Neuronal stem cell (in vitro differentiated cells): ENCODE measurements around the gene PCBP3.

Experiments
- DNase-seq: peaks from one replicate; pipeline ENCODE4 v3.0.0-alpha.2; 2013; ENCODE audit warnings: low spot score
- H2AFZ ChIP-seq: one replicate; pipeline ENCODE4 v1.6.1; 2013; ENCODE audit warnings: mild to moderate bottlenecking, low read length, inconsistent platforms
- H2AK5ac ChIP-seq: 2 replicates; pipeline ENCODE4 v1.6.1; 2013; ENCODE audit warnings: low read depth, mild to moderate bottlenecking, inconsistent platforms, low read length, moderate library complexity, mixed read lengths
- H2BK120ac ChIP-seq: 2 replicates; pipeline ENCODE4 v1.6.1; 2013; ENCODE audit warnings: low read depth, mild to moderate bottlenecking, inconsistent platforms, low read length, moderate library complexity, mixed read lengths
- H2BK12ac ChIP-seq: one replicate; pipeline ENCODE4 v1.6.1; 2013; ENCODE audit warnings: low read length, inconsistent platforms
- H2BK15ac ChIP-seq: 2 replicates; pipeline ENCODE4 v1.6.1; 2013; ENCODE audit warnings: mild to moderate bottlenecking, low read length, inconsistent platforms, mixed read lengths
- H2BK5ac ChIP-seq: one replicate; pipeline ENCODE4 v1.6.1; 2013; ENCODE audit warnings: inconsistent platforms, mild to moderate bottlenecking, low read length, moderate library complexity
- H3K14ac ChIP-seq: one replicate; pipeline ENCODE4 v1.6.1; 2013; ENCODE audit warnings: low read length, inconsistent platforms
- H3K18ac ChIP-seq: 2 replicates; pipeline ENCODE4 v1.6.1; 2013; ENCODE audit warnings: low read length, inconsistent platforms
- H3K23ac ChIP-seq: 2 replicates; pipeline ENCODE4 v1.6.1; 2013; ENCODE audit warnings: low read depth, mild to moderate bottlenecking, mixed read lengths, low read length, inconsistent platforms; ENCODE audit not compliant: poor library complexity
- H3K27ac ChIP-seq: replicated peaks from 3 replicates; pipeline ENCODE4 v1.5.1; 2013; ENCODE audit warnings: low read length, inconsistent platforms
- H3K27me3 ChIP-seq, 3 experiments: 2 replicates each; pipeline ENCODE4 v1.6.1; 2013; ENCODE audit warnings: low read length in 3 of 3, mild to moderate bottlenecking in 2 of 3, inconsistent platforms in 1 of 3, low read depth in 1 of 3, mixed read lengths in 1 of 3, moderate library complexity in 1 of 3; ENCODE audit not compliant: control insufficient read depth in 3 of 3, insufficient read depth in 3 of 3
- H3K36me3 ChIP-seq, 2 donors: replicated peaks in 1 of 2; 2 replicates each; pipeline ENCODE4 v1.6.1; 2013; ENCODE audit warnings: low read length in 2 of 2; ENCODE audit not compliant: control insufficient read depth in 2 of 2, insufficient read depth in 2 of 2
- H3K4ac ChIP-seq: 2 replicates; pipeline ENCODE4 v1.6.1; 2013; ENCODE audit warnings: inconsistent platforms, mild to moderate bottlenecking, low read length, moderate library complexity
- H3K4me1 ChIP-seq, 2 donors: 1 replicate in 1 of 2; 2 replicates in 1 of 2; pipeline ENCODE4 v1.6.1; 2013; ENCODE audit warnings: low read length in 2 of 2, low read depth in 1 of 2; ENCODE audit not compliant: control insufficient read depth in 2 of 2, insufficient read depth in 1 of 2
- H3K4me2 ChIP-seq: one replicate; pipeline ENCODE4 v1.6.1; 2013; ENCODE audit warnings: mild to moderate bottlenecking, low read length, inconsistent platforms; ENCODE audit not compliant: insufficient read depth, poor library complexity, severe bottlenecking
- H3K4me3 ChIP-seq, 2 donors: 2 replicates each; pipeline ENCODE4 v1.5.1; 2013; ENCODE audit warnings: low read length in 2 of 2, mild to moderate bottlenecking in 2 of 2, inconsistent platforms in 1 of 2, moderate library complexity in 1 of 2
- H3K79me1 ChIP-seq: one replicate; pipeline ENCODE4 v1.6.1; 2013; ENCODE audit warnings: low read depth, mild to moderate bottlenecking, inconsistent platforms, low read length, moderate library complexity
- H3K9ac ChIP-seq: one replicate; pipeline ENCODE4 v1.6.1; 2013; ENCODE audit warnings: mild to moderate bottlenecking, low read depth, low read length, inconsistent platforms; ENCODE audit not compliant: poor library complexity
- H3K9me3 ChIP-seq, 2 donors: replicated peaks in 1 of 2; 2 replicates each; pipeline versions ENCODE3 to v1.6.1; 2013; ENCODE audit warnings: low read length in 2 of 2, mild to moderate bottlenecking in 2 of 2, inconsistent platforms in 1 of 2, low read depth in 1 of 2, mixed read lengths in 1 of 2, moderate library complexity in 1 of 2; ENCODE audit not compliant: control insufficient read depth in 2 of 2, insufficient read depth in 1 of 2
- H4K8ac ChIP-seq: one replicate; pipeline ENCODE4 v1.6.1; 2013; ENCODE audit warnings: low read depth, mild to moderate bottlenecking, inconsistent platforms, low read length, moderate library complexity
- H4K91ac ChIP-seq: one replicate; pipeline ENCODE4 v1.6.1; 2013; ENCODE audit warnings: low read length, low read depth, mild to moderate bottlenecking, inconsistent platforms; ENCODE audit not compliant: poor library complexity
- WGBS, 2 donors: extraction: QIAGEN DNeasy Blood & Tissue Kit; methylation state at CpG; one replicate each; pipeline ENCODE4 v1.1.7; 2013; ENCODE audit warnings: missing lambda C conversion rate in 2 of 2, mixed read lengths in 1 of 2; ENCODE audit not compliant: insufficient read length in 2 of 2, insufficient replicate concordance in 1 of 2; ENCODE audit errors: extremely low coverage in 2 of 2; 5-methylcytosine and 5-hydroxymethylcytosine counted together

Gene PCBP3

GRCh38 chr21:45724345-45724961 is 80.9 kb downstream of the PCBP3 start:
- Histone ChIP-seq H3K9me3 (no peaks in the 10 kb centered on the region), H2BK12ac (no peak overlapping the region), H4K91ac (no peak overlapping the region), H3K36me3 (no peaks in the 10 kb centered on the region), H3K79me1 (no peaks in the 10 kb centered on the region), H3K4me1 (peaks cover 0 to 4% of the 10 kb centered on the region in 2 donors), H3K23ac (peak overlapping the region; percentile 75), H3K9ac (no peak overlapping the region), H3K4ac (no peak overlapping the region), H3K14ac (no peak overlapping the region), H2AK5ac (peak overlapping the region; percentile 2), H2BK5ac (no peak overlapping the region), H3K27ac (no peak overlapping the region), H2AFZ (no peak overlapping the region), H3K18ac (peak overlapping the region; percentile 57), H3K4me2 (no peak overlapping the region), H2BK15ac (no peak overlapping the region), H2BK120ac (no peak overlapping the region), H3K27me3 (peaks cover 0 to 24% (median 0%) of the 10 kb centered on the region in 3 experiments), H4K8ac (no peak overlapping the region), H3K4me3 (no peak overlapping the region)
- no peak for DNase-seq
- WGBS, 2 donors, result 100% methylated on average over 3 of the region's 13 CpGs; no CpG with 5 or more reads in 1 of the 2 donors

GRCh38 chr21:45724994-45725843 is 81.7 kb downstream of the PCBP3 start:
- Histone ChIP-seq H3K23ac (no peak overlapping the region), H3K27ac (no peak overlapping the region), H4K91ac (peak overlapping the region; percentile 72), H3K4me1 (peaks cover 0 to 4% of the 10 kb centered on the region in 2 donors), H2BK12ac (no peak overlapping the region), H2BK5ac (no peak overlapping the region), H3K27me3 (peaks cover 0 to 24% (median 0%) of the 10 kb centered on the region in 3 experiments), H3K18ac (peak overlapping the region; percentile 44), H3K9me3 (no peaks in the 10 kb centered on the region), H3K79me1 (no peaks in the 10 kb centered on the region), H3K9ac (no peak overlapping the region), H4K8ac (no peak overlapping the region), H3K4me2 (no peak overlapping the region), H2BK15ac (no peak overlapping the region), H2AK5ac (peak overlapping the region; percentile 58), H3K36me3 (no peaks in the 10 kb centered on the region), H2BK120ac (no peak overlapping the region), H3K14ac (no peak overlapping the region), H3K4me3 (no peak overlapping the region), H2AFZ (no peak overlapping the region), H3K4ac (no peak overlapping the region)
- WGBS, 2 donors, result no CpG with 5 or more reads among the region's 10 CpGs
- DNase-seq, result no peak

DNA sequence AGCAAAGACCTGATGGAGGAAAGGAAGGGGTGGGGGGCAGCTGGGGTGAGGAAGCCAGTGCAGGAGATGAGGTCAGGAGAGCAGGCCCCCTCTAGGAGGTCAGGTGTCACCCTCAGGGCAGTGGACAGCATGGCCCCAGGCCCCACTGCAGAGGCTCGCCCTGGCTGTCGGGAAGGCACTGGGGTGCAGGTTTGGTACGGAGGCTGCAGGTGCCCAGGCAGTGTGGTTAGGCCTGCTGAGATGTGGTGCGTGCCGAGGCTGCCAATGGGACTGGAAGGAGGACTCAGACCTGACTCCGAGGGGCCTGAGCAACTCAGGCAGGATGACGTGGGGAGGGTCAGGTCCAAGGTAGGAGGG is 82.3 kb downstream of the PCBP3 start:
- H3K23ac ChIP-seq, result no peak overlapping the region
- H2AFZ ChIP-seq, result no peak overlapping the region
- H2BK12ac ChIP-seq, result no peak overlapping the region
- peaks cover 0 to 4% of the 10 kb centered on the region in 2 donors for H3K4me1 ChIP-seq
- H3K4ac ChIP-seq, result no peak overlapping the region
- no peak overlapping the region for H3K27ac ChIP-seq
- H2BK5ac ChIP-seq, result no peak overlapping the region
- no peaks in the 10 kb centered on the region for H3K79me1 ChIP-seq
- H3K4me3 ChIP-seq, result no peak overlapping the region
- peak overlapping the region; percentile 58 for H2AK5ac ChIP-seq
- no peak overlapping the region for H2BK15ac ChIP-seq
- no peak for DNase-seq
- no peak overlapping the region for H2BK120ac ChIP-seq
- H3K9ac ChIP-seq, result no peak overlapping the region
- no peaks in the 10 kb centered on the region for H3K36me3 ChIP-seq
- H3K27me3 ChIP-seq, result peaks cover 0 to 24% (median 0%) of the 10 kb centered on the region in 3 experiments
- no peak overlapping the region for H3K4me2 ChIP-seq
- H3K14ac ChIP-seq, result no peak overlapping the region
- H3K9me3 ChIP-seq, result no peaks in the 10 kb centered on the region
- H4K91ac ChIP-seq, result no peak overlapping the region
- H3K18ac ChIP-seq, result peak overlapping the region; percentile 44
- WGBS, 2 donors, result no CpG with 5 or more reads among the region's 7 CpGs
- no peak overlapping the region for H4K8ac ChIP-seq

DNA sequence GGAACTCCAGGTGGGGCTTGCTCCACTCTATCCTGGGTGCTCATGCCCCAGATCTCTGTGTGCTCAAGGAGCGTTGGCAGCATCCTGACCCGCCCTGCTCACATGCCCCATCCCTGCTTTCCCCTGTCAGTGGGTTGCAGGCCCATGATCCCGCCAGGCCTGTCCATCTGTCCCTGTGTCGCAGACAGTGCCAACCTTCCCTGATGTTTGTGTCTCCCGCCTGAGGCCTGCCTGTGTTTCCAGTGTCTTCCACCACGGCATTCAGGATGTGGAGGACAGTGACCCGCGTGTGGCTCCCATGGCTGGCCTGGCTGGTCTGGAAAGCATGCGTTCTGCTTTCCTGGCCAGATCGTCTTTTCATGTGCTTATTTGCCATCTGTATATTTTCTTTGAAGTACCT is 82.9 kb downstream of the PCBP3 start:
- peak overlapping the region; percentile 64 for H3K18ac ChIP-seq
- no peak overlapping the region for H2AFZ ChIP-seq
- no CpG with 5 or more reads among the region's 10 CpGs for WGBS, 2 donors
- H2BK12ac ChIP-seq, result no peak overlapping the region
- H3K27ac ChIP-seq, result no peak overlapping the region
- DNase-seq, result no peak
- peak overlapping the region; percentile 73 for H3K23ac ChIP-seq
- peak overlapping the region; percentile 90 for H2AK5ac ChIP-seq
- H2BK5ac ChIP-seq, result no peak overlapping the region
- H3K9me3 ChIP-seq, result no peaks in the 10 kb centered on the region
- H3K27me3 ChIP-seq, result peaks cover 0 to 24% (median 0%) of the 10 kb centered on the region in 3 experiments
- no peak overlapping the region for H3K9ac ChIP-seq
- no peak overlapping the region for H3K4me2 ChIP-seq
- no peaks in the 10 kb centered on the region for H3K79me1 ChIP-seq
- H3K4ac ChIP-seq, result no peak overlapping the region
- H3K36me3 ChIP-seq, result no peaks in the 10 kb centered on the region
- H4K91ac ChIP-seq, result no peak overlapping the region
- peak overlapping the region; percentile 96 for H4K8ac ChIP-seq
- H3K4me1 ChIP-seq, result peaks cover 0 to 6% of the 10 kb centered on the region in 2 donors
- H3K4me3 ChIP-seq, result no peak overlapping the region
- peak overlapping the region; percentile 97 for H3K14ac ChIP-seq
- no peak overlapping the region for H2BK120ac ChIP-seq
- peak overlapping the region; percentile 89 for H2BK15ac ChIP-seq
